GM18951 (cell line): ENCODE measurements around the gene CASKIN1.
"Not testable (repeated sequence)": the region's sequence is repeated elsewhere in the genome, so short reads cannot be mapped to it uniquely, and the experiment has no call there.

Experiments used
- POLR2A ChIP-seq: IDR thresholded peaks from 4 replicates; pipeline ENCODE4 v1.6.1; 2011; ENCODE audit warnings: mild to moderate bottlenecking; ENCODE audit not compliant: insufficient read length, insufficient read depth; ENCODE audit errors: extremely low read depth
- in situ Hi-C: fragments of 300-500 bp; cut with MboI; formaldehyde crosslinking; loops from one replicate; pipeline ENCODE4 v1.12.0; 2022; ENCODE audit warnings: low sequenced_read_pairs, mixed read lengths, inconsistent platforms; ENCODE audit not compliant: unreplicated experiment

Gene CASKIN1

GRCh38 chr16:2211923-2212347, 15.5 kb upstream of the CASKIN1 start:
- no peak for TF ChIP-seq POLR2A
- in situ Hi-C loops, result no loop called here

DNA sequence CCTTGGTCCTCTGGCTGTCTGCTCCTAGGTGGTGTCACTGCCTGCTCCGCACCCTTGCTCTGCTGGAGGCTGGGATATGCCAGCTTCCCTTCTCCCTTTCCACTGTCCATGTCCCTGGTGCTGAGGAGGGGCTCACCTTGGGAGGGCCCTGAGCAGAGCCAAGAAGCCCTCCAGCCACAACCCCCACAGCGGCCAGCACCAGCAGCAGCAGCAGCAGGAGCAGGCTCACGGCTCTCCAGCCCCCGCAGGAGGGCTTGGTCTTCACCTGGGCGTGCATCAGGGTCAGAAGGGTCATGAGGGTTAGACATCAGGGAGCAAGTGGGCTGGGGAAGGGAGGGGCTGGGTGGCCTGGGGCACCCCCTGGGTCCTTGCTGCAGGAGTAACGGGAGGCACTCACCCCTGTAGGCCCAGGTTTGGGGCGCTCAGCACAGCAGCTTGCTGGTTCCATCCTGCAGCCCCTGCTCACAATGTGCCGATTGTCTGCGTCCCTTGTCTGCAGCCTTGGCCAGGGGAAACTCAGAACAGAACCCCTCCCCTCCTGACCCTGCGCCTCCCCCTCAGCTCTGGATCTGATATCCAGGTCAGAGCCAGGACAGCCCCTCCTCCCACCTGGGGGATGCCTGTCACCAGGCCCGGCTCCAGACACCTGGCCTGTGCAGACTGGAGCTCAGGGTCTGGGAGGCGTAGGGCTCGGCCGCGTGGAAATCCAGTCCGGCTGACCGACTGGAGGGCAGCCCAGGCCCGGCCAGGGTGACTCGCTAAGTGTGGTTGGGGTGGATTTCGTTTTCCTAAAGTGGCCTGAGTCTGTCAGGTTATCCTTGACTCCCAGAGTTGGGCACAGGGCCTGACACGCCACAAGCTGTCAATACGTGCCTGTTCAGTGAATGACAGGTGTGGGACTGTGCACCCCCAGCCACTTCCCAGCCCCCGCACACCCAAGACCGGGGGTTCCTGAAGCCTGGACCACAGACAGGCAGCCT, 14.3 kb upstream of the CASKIN1 start, which contains the start of gene BRICD5:
Gene BRICD5, minus strand, starts transcription at position 478 of the 980 bp plus-strand sequence. Its CDS starts 30 bp downstream, at position 448.
- in situ Hi-C loops, result no loop called here
- TF ChIP-seq POLR2A, result no peak

DNA sequence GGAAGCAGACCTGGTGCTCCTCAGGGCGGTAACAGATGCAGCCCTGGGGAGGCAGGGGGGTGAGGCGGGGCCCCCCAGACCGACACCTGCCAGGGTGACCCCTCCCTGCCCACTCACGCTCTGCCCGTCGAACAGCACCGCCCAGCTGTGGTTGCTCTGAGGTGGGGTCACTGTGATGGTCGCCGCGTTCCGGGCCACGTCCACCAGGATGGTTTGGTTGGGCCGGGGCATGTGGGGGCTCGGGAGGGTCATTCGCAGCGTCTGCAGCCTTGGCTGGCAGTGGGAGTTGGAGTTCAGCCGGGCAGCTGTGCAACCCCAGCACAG, 13.6 kb upstream of the CASKIN1 start:
- no peak for TF ChIP-seq POLR2A
- in situ Hi-C loops, result no loop called here

GRCh38 chr16:2209258-2210008, 13.0 kb upstream of the CASKIN1 start:
- in situ Hi-C loops, result no loop called here
- TF ChIP-seq POLR2A, result no peak

GRCh38 chr16:2208772-2209171, 12.4 kb upstream of the CASKIN1 start:
- no peak for TF ChIP-seq POLR2A
- in situ Hi-C loops, result no loop called here

- no peak for TF ChIP-seq POLR2A
- in situ Hi-C loops, result no loop called here
Observed at GRCh38 chr16:2208308-2208707, 11.9 kb upstream of the CASKIN1 start.

DNA sequence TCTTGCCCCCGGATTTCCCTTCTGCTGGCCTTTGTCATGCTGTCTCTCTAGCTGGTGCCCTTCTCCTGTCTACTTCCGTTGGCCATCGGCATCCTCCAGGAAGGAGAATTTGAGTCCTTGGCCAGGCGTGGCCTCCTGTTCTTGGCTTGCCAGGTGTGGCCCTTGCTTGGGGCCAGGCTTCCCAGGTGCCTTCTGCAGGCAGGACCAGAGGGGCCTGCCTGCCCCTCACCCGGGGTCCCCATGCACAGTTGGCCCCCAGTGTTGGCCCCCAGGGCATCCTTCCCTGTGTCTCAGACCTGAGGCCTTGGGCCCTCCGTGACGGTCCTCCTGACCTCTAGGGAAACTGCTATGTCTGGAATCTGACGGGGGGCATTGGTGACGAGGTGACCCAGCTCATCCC, 11.5 kb upstream of the CASKIN1 start:
- in situ Hi-C loops, result no loop called here

DNA sequence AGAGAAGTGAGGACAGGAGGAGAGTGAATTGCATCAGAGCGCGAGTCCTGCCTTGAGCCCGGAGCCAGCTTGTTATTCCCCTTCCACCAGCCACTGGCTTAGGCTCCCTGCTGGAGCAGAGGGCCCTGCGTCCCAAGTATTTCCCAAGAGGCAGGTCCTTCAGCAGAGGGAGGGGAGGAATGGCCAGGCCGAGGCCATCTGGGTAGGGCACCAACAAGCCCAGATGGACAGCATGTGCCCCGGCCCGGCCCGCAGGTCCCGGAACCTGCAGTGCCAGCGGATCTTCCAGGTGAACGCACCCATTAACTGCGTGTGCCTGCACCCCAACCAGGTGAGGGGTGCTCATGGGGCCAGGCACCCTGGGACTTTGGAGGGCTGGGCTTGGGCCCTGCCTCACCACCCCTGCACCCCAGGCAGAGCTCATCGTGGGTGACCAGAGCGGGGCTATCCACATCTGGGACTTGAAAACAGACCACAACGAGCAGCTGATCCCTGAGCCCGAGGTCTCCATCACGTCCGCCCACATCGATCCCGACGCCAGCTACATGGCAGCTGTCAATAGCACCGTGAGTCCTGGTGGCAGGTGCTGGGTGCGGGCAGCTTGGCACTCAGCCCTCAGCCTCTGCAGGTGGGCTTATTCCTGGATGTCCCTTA, 10.5 kb upstream of the CASKIN1 start:
- TF ChIP-seq POLR2A, result peak; percentile 9
- in situ Hi-C loops, result no loop called here

More for the DNA sequence above, 11.5 kb upstream of the CASKIN1 start:
- no peak for TF ChIP-seq POLR2A

DNA sequence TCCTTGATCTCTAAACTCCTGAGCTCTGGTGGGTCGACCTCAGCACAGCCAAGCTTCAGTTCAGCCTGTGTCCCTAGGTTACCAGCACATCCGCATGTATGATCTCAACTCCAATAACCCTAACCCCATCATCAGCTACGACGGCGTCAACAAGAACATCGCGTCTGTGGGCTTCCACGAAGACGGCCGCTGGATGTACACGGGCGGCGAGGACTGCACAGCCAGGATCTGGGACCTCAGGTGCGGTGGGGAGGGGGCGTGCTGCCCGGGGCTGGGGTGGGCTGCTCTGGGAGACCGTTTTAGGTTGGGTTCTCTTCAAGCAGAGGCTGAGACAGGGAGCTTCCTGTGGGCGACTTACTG, 10.0 kb upstream of the CASKIN1 start:
- in situ Hi-C loops, result no loop called here
- TF ChIP-seq POLR2A, result no peak

DNA sequence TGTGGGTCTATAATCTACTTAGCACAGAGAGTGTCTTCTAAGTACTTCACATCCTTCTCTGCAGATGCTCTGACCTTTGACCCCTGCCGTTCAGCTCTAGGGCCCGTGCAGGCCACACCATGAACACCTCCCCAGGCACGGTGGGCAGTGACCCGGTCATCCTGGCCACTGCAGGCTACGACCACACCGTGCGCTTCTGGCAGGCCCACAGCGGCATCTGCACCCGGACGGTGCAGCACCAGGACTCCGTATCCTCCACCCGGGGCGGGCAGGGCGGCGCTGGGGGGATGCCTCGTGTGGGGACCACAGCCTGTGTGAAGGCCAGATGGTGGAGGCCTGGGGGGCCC, 9.5 kb upstream of the CASKIN1 start:
- TF ChIP-seq POLR2A, result no peak
- in situ Hi-C loops, result no loop called here

DNA sequence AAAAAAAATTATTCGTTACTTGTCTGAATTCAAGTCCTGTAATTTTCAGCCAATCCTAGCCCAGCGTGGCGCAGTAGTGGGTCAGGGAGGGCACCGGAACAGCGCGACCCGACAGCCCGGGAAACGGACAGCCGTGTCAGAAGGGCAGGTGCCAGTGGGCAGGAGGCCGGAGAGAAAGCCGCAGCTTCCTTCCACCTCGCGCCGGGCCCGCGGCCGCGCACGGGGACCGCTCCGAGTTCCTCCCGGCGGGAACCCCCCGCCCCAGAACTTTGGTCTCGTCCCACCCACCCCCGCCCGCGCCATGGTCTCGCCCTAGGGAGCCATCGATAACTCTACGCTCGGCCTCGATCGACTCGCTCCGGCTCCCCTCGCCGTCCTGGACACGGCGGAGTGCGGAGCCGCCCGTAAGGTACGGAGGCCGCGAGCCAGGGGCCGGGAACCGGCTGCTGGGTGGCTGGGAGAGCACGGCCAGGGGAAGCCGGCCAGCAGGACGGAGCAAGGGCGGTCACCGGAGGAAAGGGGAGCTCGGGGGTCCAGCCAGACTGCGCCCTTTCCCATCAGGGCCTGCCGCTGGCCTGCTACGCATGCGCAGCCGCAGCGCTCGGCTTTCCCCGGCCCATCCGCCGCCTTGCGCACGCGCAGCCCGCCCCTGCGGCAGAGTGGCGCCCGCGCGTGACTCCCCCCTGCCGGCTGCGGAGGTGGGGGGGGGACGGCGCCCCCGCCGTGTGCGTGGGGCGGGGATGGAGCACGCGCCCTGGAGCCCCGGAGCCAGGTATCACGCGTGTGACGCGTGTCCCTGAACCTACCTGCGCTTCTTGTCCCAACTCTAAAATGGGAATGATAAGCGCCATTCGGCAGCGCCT, 8.9 kb upstream of the CASKIN1 start, which contains the start of gene MLST8:
Gene MLST8, plus strand, starts transcription at position 351 of the 863 bp plus-strand sequence. CDS start 632 bp downstream, outside the sequence.
- in situ Hi-C loops, result no loop called here
- peak; percentile 96 for TF ChIP-seq POLR2A

DNA sequence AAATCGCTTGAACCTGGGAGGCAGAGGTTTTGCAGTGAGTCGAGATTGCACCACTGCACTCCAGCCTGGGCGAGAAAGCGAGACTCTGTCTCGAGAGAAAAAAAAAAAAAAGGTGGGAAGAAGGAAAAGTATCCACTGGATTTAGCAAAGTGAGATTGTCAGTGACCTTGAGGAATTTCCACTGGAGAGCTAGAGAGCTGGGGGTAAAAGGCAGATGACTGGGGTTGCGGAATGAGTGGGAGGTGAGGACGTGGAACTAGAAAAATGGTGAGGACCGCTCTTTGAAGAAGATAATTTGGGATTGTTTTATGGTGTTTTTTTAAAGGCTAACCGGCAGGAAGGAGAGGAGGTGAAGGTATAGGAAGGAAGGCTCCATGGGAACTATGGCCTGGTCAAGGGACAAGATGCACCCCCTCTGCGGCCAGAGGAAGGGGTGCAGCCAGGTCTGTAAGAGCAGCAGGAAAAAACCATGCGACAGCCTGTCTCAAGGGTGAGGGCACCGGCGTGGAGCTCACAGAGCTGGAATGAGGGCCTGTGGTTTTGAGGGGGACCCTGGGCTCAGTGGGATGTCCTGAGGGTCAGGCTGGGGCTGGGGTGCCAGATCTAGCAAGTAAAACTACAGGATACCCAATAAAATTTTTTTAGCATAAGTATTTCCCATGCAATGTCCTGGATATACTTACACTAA, 8.2 kb upstream of the CASKIN1 start:
- TF ChIP-seq POLR2A, result no peak
- in situ Hi-C loops, result no loop called here

DNA sequence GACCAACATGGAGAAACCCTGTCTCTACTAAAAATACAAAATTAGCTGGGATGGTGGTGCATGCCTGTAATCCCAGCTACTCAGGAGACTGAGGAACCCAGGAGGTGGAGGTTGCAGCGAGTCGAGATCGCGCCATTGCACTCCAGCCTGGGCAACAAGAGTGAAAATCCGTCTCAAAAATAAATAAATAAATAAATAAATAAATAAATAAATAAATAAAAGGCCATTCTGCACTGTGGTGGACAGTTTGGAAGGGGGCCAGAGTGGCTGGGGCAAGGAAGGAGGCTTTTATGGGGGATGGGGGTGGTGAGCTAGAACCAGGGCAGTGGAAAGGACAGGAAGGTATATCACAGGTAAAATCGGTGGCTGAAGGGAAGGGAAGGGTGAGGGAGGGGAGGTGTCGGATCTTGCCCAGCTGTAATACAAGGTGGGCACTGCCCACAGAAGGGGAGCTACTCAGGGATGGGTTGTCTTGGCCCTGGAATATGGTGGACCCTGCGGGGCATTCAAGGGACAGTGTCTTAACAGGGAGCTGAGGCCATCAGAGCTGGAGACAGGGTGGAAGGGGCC, 6.8 kb upstream of the CASKIN1 start:
- in situ Hi-C loops, result not testable (repeated sequence)
